Liver (tissue), 9 donors: ENCODE results near the gene PPP6R1. TPM values are rescaled to one million over a fixed set of nuclear protein-coding genes. Genes with fewer than 3 reads are reported as not detected.

Experiments
- DNase-seq: peaks from one replicate; pipeline ENCODE4 v3.0.0-alpha.2; 2017; ENCODE audit warnings: low spot score
- H3K27ac ChIP-seq, 2 donors: one replicate each; pipeline ENCODE4 v1.7.0; 2013; ENCODE audit warnings: inconsistent platforms in 2 of 2, low read length in 2 of 2, control low read depth in 1 of 2, low read depth in 1 of 2, mild to moderate bottlenecking in 1 of 2
- H3K27me3 ChIP-seq, 4 donors: one replicate each; pipeline versions ENCODE4 v1.6.1 to v1.7.0; 2013; ENCODE audit warnings: low read length in 3 of 4, inconsistent platforms in 1 of 4, mild to moderate bottlenecking in 1 of 4, moderate library complexity in 1 of 4; ENCODE audit not compliant: control insufficient read depth in 4 of 4, insufficient read depth in 4 of 4
- H3K36me3 ChIP-seq, 4 donors: one replicate each; pipeline versions ENCODE4 v1.6.1 to v1.7.0; 2013; ENCODE audit warnings: low read length in 3 of 4, mild to moderate bottlenecking in 3 of 4, low read depth in 1 of 4, moderate library complexity in 1 of 4; ENCODE audit not compliant: control insufficient read depth in 4 of 4, insufficient read depth in 3 of 4
- H3K4me1 ChIP-seq, 4 donors: one replicate each; pipeline versions ENCODE4 v1.6.1 to v1.7.0; 2013; ENCODE audit warnings: low read length in 3 of 4, mild to moderate bottlenecking in 3 of 4, moderate library complexity in 1 of 4; ENCODE audit not compliant: control insufficient read depth in 4 of 4, insufficient read depth in 4 of 4
- H3K4me3 ChIP-seq, 3 donors: one replicate each; pipeline versions ENCODE4 v1.6.1 to v1.7.0; 2013; ENCODE audit warnings: low read length in 3 of 3, control low read depth in 1 of 3, low read depth in 1 of 3, mild to moderate bottlenecking in 1 of 3
- H3K9ac ChIP-seq, 2 donors: one replicate each; pipeline ENCODE4 v1.7.0; 2013; ENCODE audit warnings: low read length in 2 of 2, mild to moderate bottlenecking in 2 of 2, moderate library complexity in 2 of 2, control low read depth in 1 of 2, low read depth in 1 of 2
- H3K9me3 ChIP-seq, 4 donors: one replicate each; pipeline versions ENCODE4 v1.6.1 to v1.7.0; 2013; ENCODE audit warnings: low read length in 3 of 4; ENCODE audit not compliant: control insufficient read depth in 4 of 4
- EGR1 ChIP-seq, 2 donors: IDR thresholded peaks; 2 replicates each; pipeline ENCODE4 v1.6.1; 2016 to 2018; ENCODE audit warnings: antibody characterized with exemption in 2 of 2, low read depth in 2 of 2
- FOXA1 ChIP-seq: IDR thresholded peaks from 2 replicates; pipeline ENCODE4 v1.6.1; 2016; ENCODE audit warnings: antibody characterized with exemption
- FOXA2 ChIP-seq: IDR thresholded peaks from 2 replicates; pipeline ENCODE4 v1.6.1; 2016; ENCODE audit warnings: antibody characterized with exemption
- GABPA ChIP-seq, 2 donors: IDR thresholded peaks in 1 of 2; conservative IDR thresholded peaks in 1 of 2; 2 replicates each; pipeline ENCODE4 v1.6.1; 2016; ENCODE audit warnings: antibody characterized with exemption in 2 of 2, mild to moderate bottlenecking in 1 of 2, moderate library complexity in 1 of 2
- HNF4A ChIP-seq, 2 donors: conservative IDR thresholded peaks; 2 replicates each; pipeline ENCODE4 v1.6.1; 2016; ENCODE audit warnings: antibody characterized with exemption in 2 of 2, mild to moderate bottlenecking in 2 of 2
- HNF4G ChIP-seq: IDR thresholded peaks from 2 replicates; pipeline ENCODE4 v1.6.1; 2016; ENCODE audit warnings: antibody characterized with exemption
- JUND ChIP-seq, 2 donors: IDR thresholded peaks; 2 replicates each; pipeline ENCODE4 v1.6.1; 2016; ENCODE audit warnings: antibody characterized with exemption in 2 of 2
- RAD21 ChIP-seq, 2 donors: IDR thresholded peaks; 2 replicates each; pipeline ENCODE4 v1.6.1; 2016; ENCODE audit warnings: antibody characterized with exemption in 2 of 2, mild to moderate bottlenecking in 2 of 2
- RXRA ChIP-seq, 2 donors: IDR thresholded peaks; 2 replicates each; pipeline ENCODE4 v1.6.1; 2017 to 2018; ENCODE audit warnings: antibody characterized with exemption in 2 of 2, mild to moderate bottlenecking in 1 of 2
- SP1 ChIP-seq: IDR thresholded peaks from 2 replicates; pipeline ENCODE4 v1.6.1; 2018; ENCODE audit warnings: antibody characterized with exemption, mild to moderate bottlenecking
- YY1 ChIP-seq: IDR thresholded peaks from 2 replicates; pipeline ENCODE4 v1.6.1; 2016; ENCODE audit warnings: antibody characterized with exemption, mild to moderate bottlenecking
- WGBS: extraction: QIAGEN DNeasy Blood & Tissue Kit; methylation state at CpG from one replicate; pipeline ENCODE4 v1.1.7; 2013; 5-methylcytosine and 5-hydroxymethylcytosine counted together
- polyA plus RNA-seq, 2 donors: library from polyadenylated mRNA; stranded (reverse) in 1 of 2; unstranded in 1 of 2; fragments of 200-250 nt in 1 of 2; fragments of >200 nt in 1 of 2; fragmentation: Nextera tagmentation in 1 of 2; extraction: Ambion mirVana in 1 of 2; gene quantifications; one replicate each; pipeline versions ENCODE4 v1.2.1 to v1.2.3, GENCODE V29; 2013 to 2015
- total RNA-seq, 2 donors: library from RNA; depleted of rRNA; stranded (reverse); fragments of >200 nt; gene quantifications; one replicate each; pipeline ENCODE4 v1.2.3, GENCODE V29; 2014
- TF ChIP-seq, protein P1 (sequence below): fragments of 150-350 bp; IDR thresholded peaks from 2 replicates; pipeline ENCODE4 v1.5.1; 2017; ENCODE audit warnings: improper control_type of control experiment, low read depth, low read length; ENCODE audit not compliant: missing input control
- TF ChIP-seq, protein P2 (sequence below): IDR thresholded peaks from 2 replicates; pipeline ENCODE4 v1.6.1; 2016; ENCODE audit warnings: antibody characterized with exemption
- TF ChIP-seq, protein P3 (sequence below): IDR thresholded peaks from 2 replicates; pipeline ENCODE4 v1.6.1; 2016; ENCODE audit warnings: antibody characterized with exemption
- TF ChIP-seq, protein P4 (sequence below): IDR thresholded peaks from 2 replicates; pipeline ENCODE4 v1.6.1; 2016; ENCODE audit warnings: antibody characterized with exemption
- TF ChIP-seq, protein P5 (sequence below): IDR thresholded peaks from 2 replicates; pipeline ENCODE4 v1.6.1; 2016; ENCODE audit warnings: antibody characterized with exemption, mild to moderate bottlenecking
- donor health status: healthy.
- donor health status: healthy.
- donor health status: healthy.
- donor health status: healthy.
- donor health status: healthy.

PPP6R1 gene
- total and polyA plus RNA-seq, 4 donors, result 5.5 to 40.1 (median 22.5) TPM

DNA sequence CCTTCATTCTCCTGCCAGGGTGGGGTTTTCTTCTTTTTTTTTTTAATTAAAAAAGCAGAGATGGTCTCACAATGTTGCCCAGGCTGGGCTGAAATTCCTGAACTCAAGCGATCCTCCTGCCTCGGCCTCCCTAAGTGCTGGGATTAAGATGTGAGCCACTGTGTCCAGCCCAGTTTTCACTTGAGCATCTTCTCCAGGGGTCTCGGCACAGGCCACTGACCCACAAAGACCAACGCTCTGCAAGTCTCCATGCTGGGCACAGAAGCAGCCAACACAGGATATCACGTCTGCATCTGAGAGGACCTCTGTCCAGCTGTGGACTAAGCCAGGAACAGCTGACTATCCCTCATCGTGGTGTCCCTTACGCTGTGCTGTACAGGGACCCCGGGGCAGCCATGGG lies 20.8 kb downstream of the PPP6R1 start (continued):
- TF ChIP-seq GABPA (IDR thresholded peaks at IDR 0.05 in 1 of 2, conservative IDR thresholded peaks at IDR 0.05 in 1 of 2) (no peak), JUND (IDR thresholded peaks at IDR 0.05) (no peak), YY1 (no peak), HNF4A (conservative IDR thresholded peaks at IDR 0.05) (no peak), HNF4G (no peak), SP1 (no peak), RAD21 (IDR thresholded peaks at IDR 0.05) (no peak)

GRCh38 chr19:55232986-55233385 lies 25.8 kb downstream of the PPP6R1 start:
- H3K4me1 ChIP-seq, result peaks cover 3 to 22% (median 18%) of the 10 kb centered on the region in 4 donors
- DNase-seq, result no peak
- H3K9me3 ChIP-seq, result no peaks in the 10 kb centered on the region
- 93% methylated on average over 5 of the region's 5 CpGs for WGBS
- H3K36me3 ChIP-seq, result peaks cover 16 to 63% (median 31%) of the 10 kb centered on the region in 4 donors
- H3K9ac ChIP-seq, result no peak overlapping the region
- no peak overlapping the region for H3K4me3 ChIP-seq
- H3K27me3 ChIP-seq, result no peaks in the 10 kb centered on the region
- TF ChIP-seq, protein P1, sequence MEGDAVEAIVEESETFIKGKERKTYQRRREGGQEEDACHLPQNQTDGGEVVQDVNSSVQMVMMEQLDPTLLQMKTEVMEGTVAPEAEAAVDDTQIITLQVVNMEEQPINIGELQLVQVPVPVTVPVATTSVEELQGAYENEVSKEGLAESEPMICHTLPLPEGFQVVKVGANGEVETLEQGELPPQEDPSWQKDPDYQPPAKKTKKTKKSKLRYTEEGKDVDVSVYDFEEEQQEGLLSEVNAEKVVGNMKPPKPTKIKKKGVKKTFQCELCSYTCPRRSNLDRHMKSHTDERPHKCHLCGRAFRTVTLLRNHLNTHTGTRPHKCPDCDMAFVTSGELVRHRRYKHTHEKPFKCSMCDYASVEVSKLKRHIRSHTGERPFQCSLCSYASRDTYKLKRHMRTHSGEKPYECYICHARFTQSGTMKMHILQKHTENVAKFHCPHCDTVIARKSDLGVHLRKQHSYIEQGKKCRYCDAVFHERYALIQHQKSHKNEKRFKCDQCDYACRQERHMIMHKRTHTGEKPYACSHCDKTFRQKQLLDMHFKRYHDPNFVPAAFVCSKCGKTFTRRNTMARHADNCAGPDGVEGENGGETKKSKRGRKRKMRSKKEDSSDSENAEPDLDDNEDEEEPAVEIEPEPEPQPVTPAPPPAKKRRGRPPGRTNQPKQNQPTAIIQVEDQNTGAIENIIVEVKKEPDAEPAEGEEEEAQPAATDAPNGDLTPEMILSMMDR, result no peak
- no peak for TF ChIP-seq HNF4A (conservative IDR thresholded peaks at IDR 0.05)
- TF ChIP-seq, protein P2, sequence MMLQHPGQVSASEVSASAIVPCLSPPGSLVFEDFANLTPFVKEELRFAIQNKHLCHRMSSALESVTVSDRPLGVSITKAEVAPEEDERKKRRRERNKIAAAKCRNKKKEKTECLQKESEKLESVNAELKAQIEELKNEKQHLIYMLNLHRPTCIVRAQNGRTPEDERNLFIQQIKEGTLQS, result no peak
- TF ChIP-seq, protein P3, sequence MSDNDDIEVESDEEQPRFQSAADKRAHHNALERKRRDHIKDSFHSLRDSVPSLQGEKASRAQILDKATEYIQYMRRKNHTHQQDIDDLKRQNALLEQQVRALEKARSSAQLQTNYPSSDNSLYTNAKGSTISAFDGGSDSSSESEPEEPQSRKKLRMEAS, result no peak
- no peak for TF ChIP-seq EGR1 (IDR thresholded peaks at IDR 0.05; ENCODE audit: low read depth in 2 of 2)
- TF ChIP-seq, protein P4, sequence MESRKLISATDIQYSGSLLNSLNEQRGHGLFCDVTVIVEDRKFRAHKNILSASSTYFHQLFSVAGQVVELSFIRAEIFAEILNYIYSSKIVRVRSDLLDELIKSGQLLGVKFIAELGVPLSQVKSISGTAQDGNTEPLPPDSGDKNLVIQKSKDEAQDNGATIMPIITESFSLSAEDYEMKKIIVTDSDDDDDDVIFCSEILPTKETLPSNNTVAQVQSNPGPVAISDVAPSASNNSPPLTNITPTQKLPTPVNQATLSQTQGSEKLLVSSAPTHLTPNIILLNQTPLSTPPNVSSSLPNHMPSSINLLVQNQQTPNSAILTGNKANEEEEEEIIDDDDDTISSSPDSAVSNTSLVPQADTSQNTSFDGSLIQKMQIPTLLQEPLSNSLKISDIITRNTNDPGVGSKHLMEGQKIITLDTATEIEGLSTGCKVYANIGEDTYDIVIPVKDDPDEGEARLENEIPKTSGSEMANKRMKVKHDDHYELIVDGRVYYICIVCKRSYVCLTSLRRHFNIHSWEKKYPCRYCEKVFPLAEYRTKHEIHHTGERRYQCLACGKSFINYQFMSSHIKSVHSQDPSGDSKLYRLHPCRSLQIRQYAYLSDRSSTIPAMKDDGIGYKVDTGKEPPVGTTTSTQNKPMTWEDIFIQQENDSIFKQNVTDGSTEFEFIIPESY, result no peak
- no peak for TF ChIP-seq GABPA (IDR thresholded peaks at IDR 0.05 in 1 of 2, conservative IDR thresholded peaks at IDR 0.05 in 1 of 2)
- no peak for TF ChIP-seq FOXA2
- TF ChIP-seq RXRA (IDR thresholded peaks at IDR 0.05), result no peak
- no peak overlapping the region for H3K27ac ChIP-seq

DNA sequence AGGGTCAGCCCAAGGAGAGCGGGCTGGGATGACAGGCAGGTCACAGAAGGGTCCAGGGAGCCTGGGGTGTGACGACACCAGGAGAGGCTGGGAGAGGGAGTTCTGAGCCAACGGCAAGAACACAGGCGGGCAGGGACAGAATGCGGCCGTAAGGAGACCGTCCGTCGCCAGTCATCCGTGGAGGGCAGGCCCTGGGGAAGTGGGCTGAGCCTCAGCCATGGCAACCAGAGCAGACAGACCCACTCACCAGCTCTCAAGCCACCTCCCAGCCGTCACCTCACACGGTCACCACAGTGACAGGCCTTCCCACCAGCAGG lies 26.6 kb downstream of the PPP6R1 start:
- Histone ChIP-seq H3K9me3 (no peaks in the 10 kb centered on the region), H3K36me3 (peaks cover 12 to 56% (median 27%) of the 10 kb centered on the region in 4 donors), H3K4me3 (no peak overlapping the region), H3K27me3 (no peaks in the 10 kb centered on the region), H3K27ac (no peak overlapping the region), H3K4me1 (peaks cover 5 to 29% (median 23%) of the 10 kb centered on the region in 4 donors), H3K9ac (no peak overlapping the region)
- no peak for TF ChIP-seq SP1
- TF ChIP-seq, protein P1, result no peak
- no peak for TF ChIP-seq HNF4A (conservative IDR thresholded peaks at IDR 0.05)
- no peak for TF ChIP-seq JUND (IDR thresholded peaks at IDR 0.05)
- no peak for TF ChIP-seq HNF4G
- no peak for TF ChIP-seq GABPA (IDR thresholded peaks at IDR 0.05 in 1 of 2, conservative IDR thresholded peaks at IDR 0.05 in 1 of 2)
- TF ChIP-seq, protein P5, sequence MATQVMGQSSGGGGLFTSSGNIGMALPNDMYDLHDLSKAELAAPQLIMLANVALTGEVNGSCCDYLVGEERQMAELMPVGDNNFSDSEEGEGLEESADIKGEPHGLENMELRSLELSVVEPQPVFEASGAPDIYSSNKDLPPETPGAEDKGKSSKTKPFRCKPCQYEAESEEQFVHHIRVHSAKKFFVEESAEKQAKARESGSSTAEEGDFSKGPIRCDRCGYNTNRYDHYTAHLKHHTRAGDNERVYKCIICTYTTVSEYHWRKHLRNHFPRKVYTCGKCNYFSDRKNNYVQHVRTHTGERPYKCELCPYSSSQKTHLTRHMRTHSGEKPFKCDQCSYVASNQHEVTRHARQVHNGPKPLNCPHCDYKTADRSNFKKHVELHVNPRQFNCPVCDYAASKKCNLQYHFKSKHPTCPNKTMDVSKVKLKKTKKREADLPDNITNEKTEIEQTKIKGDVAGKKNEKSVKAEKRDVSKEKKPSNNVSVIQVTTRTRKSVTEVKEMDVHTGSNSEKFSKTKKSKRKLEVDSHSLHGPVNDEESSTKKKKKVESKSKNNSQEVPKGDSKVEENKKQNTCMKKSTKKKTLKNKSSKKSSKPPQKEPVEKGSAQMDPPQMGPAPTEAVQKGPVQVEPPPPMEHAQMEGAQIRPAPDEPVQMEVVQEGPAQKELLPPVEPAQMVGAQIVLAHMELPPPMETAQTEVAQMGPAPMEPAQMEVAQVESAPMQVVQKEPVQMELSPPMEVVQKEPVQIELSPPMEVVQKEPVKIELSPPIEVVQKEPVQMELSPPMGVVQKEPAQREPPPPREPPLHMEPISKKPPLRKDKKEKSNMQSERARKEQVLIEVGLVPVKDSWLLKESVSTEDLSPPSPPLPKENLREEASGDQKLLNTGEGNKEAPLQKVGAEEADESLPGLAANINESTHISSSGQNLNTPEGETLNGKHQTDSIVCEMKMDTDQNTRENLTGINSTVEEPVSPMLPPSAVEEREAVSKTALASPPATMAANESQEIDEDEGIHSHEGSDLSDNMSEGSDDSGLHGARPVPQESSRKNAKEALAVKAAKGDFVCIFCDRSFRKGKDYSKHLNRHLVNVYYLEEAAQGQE, result no peak
- no peak for TF ChIP-seq EGR1 (IDR thresholded peaks at IDR 0.05; ENCODE audit: low read depth in 2 of 2)
- TF ChIP-seq FOXA1, result no peak
- no peak for TF ChIP-seq FOXA2
- no peak for DNase-seq
- 88% methylated on average over 12 of the region's 12 CpGs for WGBS
